HG03571 (cell line): Measurements from ENCODE around the gene BCL2.
A peak's percentile ranks its signal among the peaks of the same experiment; 100 is the strongest.

ENCODE experiments used
- ATAC-seq: cut with Tn5 transposase; IDR thresholded peaks from one replicate; pipeline ENCODE4 v1.9.1; 2021; ENCODE audit not compliant: unreplicated experiment

The BCL2 gene

GRCh38 chr18:63099091-63099840 lies 220.3 kb downstream of the BCL2 start:
- ATAC-seq: peak; percentile 2

DNA sequence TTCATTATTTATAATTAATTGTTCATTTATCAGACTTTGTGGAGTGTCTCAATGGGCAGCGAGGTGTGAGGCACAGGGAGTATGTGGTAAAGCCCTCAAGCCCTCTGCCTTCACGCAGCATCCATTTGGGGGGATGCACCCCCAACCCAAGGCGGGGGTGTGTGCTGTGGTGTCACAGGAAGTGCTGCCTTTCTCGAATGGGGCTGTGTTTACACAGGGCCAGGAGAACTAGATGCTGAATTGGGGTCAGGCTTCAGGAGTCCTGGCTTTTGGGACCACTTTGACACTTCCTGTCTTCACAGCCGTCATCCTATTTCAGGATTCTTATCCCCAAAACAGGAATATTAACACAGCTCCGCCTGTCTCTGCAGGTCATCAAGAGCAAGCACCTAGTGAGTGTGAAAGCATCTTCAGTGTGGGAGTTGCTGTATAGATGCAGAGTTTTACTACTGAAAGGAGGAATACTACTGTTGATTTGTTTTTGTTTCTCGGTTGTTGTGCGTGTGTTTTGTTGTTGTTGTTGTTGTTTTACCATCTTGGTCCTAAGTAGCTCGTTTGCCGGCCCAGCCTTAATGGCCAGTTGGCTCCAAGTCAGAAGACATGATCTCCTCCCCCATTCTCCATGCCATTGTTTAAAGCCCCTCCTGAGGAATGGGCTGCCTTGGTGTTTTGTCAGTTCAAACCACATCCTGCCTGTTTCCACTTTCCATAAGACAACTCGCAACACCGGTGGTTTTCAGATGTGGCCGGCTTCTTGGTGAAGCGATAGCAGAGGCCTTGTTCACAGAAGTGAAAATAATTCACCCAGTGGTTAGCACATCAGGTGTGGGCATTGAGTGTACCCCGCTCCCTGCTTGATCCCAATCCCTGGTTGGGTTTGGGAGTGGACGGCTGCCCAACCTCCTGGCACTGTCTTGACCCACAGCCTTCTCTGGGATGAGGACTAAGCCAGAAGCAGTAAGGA lies 221.3 kb downstream of the BCL2 start:
- peak; percentile 65 for ATAC-seq

DNA sequence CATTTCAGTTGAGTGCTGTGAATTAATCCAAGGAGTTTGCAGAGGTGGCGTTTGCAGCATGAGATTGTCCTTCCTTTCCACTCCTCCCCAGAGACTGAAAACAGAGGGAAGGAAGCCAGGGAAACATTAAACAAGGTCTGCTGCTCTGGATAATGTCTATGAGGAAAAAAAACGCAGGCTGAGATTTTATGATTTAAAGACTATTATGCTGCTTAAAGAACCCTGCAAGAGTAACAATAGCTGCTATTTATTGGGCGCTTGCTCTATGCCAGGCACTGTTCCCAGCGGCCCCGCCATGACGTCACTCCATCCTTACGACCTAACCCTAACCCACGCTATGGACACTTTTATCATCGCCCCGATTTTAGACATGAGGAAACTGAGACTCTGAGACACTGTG lies 222.4 kb downstream of the BCL2 start:
- no peak for ATAC-seq

DNA sequence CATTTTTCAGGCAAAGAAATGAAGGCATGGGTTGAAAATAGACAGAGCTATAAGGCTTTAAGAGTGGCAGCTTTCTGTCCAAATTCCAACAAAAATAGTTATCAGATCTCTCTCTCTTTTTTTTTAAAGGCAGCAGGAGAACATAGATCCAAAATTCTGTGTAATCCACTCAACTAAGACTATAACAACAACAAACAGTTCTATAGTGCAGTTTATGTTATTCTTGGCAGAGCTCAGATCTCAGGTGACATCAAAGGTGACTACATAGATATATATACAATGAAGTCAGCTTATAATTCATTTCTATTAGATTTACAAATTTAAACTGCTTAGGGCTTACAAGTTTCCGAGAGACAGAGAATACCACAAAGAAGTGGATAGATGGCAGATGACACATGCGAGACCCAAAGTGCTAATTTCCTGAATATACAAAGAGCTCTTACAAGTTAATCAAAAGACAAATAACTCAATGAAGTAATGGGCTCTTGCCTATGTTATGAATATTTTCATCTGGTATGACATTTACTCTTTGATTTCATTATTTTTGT lies 223.2 kb downstream of the BCL2 start:
- ATAC-seq: no peak

GRCh38 chr18:63095768-63096167 lies 223.8 kb downstream of the BCL2 start:
- no peak for ATAC-seq

DNA sequence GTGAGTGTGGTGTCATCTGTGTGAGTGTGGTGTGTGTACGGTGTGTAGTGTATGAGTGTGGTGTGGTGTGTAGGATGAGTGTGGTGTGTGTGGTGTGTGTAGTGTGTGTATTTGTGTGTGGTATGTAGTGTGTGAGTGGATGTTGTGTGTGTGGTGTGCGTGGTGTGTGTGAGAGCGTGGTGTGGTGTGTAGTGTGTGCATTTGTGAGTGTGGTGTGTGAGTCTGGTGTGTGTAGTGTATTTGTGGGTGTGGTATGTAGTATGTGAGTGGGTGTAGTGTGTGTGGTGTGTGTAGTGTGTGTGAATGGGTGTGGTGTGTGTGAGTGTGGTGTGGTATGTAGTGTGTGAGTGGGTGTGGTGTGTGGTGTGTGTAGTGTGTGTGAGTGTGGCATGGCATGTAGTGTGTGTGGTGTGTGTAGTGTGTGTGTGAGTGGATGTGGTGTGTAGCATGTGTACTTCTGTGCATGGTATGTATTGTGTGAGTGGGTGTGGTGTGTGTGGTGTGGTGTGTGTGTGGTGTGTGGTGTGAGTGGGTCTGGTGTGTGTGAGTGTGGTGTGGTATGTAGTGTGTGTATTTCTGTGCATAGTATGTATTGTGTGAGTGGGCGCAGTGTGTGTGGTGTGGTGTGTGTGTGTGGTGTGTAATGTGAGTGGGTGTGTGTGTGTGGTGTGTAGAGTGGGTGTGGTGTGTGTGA lies 227.8 kb downstream of the BCL2 start:
- ATAC-seq: no peak

DNA sequence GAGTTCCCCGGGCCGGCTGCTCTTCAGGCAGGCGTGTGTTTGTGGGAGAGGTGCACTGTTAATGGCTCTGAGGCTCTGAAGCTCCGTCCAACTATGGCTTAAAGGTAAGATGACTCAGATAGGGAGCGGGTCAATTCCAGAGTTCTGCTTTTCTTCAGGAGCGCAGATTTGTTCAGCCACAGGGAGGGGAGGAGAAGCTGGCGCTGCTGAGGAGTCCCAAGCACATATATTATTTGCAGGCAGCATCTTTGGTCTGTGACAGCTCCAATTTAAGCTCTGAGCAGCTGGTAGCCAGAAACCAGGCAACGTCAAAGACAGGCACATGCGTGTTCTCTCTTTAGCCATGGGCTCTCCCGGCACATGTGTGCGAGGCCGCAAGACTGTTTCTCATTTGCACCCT lies 229.2 kb downstream of the BCL2 start:
- no peak for ATAC-seq

DNA sequence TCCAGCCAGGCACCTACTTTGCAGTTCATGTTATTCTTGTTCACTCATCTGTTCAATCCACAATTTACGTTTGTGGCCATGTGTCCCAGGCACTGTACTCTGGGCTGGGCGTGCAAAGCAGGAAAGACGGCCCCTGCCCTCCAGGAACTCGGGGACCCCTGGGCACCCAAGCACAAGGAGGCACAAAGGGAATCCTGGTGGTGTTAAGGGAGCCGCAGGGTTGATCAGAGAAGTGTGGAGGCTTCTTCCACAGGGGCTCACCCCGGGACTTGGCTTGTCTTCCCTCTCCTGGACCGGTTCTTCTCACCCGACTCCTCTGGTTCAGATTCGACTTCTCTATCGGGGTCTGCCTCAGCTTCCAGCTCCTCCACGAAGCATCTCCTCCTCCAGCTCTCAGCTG lies 230.5 kb downstream of the BCL2 start:
- no peak for ATAC-seq

GRCh38 chr18:63088262-63088661 lies 231.3 kb downstream of the BCL2 start:
- ATAC-seq: no peak

DNA sequence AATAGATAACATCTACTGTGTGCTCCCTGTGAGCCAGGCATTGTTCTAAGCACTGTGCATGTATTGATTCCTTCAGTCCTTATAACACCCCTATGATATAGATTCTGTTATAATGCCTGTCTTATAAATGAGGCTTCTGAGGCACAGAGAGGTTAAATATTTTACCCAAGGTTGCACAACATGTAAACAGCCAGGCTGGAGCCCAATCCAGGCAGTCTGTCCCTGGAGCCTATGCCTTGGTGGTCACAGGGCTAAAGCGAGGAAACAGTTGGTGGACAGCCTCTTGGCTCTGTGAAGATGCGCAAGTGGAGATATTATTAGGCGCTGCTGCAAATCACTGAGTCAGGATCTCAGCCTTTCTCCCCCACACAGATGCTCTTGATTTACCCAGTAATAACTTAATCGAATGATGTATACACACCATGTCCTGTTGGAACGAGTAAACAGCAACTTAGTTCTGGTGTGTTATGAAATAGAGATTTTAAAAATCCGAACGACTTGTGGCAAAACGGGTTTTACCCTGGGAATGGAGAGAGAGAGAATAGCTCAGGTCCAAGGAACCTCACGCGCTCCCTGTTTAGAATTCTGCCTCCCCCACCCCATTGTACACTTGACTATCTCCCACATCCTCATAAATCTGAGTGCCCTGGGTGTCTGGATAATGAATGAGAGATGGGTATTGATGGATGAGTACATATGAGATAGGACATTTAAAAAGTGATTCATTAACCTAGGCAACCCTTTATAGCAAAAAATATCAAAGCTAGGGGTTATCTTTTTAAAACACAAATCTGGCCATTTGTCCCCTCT lies 231.9 kb downstream of the BCL2 start:
- no peak for ATAC-seq

GRCh38 chr18:63085611-63086010 lies 234.0 kb downstream of the BCL2 start:
- ATAC-seq: no peak

GRCh38 chr18:63084219-63084618 lies 235.3 kb downstream of the BCL2 start:
- no peak for ATAC-seq

DNA sequence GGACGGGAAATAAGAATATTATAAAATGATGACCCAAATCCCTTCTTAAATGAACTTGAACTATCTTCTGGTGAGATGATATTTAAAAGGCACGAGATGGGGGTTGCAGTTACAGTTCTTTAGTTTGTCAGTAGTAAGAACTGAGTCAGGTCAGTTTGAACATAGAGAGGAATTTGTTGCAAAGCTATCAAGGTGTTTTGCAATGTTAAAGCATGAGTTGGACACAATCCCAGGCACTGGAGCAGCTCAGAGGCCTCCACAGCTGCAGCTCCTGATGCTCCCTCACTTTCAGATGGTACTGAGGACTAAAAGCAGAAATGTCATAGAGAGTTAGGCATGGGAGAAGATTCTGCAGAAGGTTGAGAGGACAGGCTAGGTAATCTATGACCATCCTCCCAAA lies 236.0 kb downstream of the BCL2 start:
- no peak for ATAC-seq

- no peak for ATAC-seq
These were observed 236.5 kb downstream of the BCL2 start for GRCh38 chr18:63083020-63083531.

DNA sequence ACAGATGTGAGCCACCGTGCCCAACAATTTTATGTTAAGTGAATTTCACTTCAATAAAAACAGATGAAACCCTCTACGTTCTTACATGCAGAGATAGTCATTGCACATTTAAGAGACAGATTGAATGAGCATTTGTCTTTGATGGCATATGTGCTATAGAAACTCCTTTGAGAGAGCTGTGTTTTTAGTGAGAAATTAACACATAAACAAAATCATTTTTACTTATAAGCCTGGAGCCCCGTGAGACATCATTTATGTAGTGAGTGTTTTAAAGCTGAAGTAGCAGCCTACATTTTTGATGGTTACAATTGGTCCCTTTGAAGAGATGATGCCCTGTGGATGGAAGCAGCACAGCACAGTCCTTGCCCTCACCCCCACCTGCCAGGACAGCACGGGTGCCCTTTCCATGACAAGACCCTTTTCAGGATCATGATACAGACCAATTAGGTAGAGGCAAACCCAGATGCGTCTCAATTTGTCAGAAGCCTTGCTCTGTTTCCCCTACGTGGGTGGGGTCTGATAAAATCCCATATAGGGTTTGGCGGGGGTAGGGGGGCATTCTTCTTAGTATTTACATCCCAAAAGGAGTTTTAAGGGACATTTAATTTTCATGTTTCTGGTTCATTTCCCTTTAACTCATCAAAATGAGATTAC lies 237.1 kb downstream of the BCL2 start:
- no peak for ATAC-seq

DNA sequence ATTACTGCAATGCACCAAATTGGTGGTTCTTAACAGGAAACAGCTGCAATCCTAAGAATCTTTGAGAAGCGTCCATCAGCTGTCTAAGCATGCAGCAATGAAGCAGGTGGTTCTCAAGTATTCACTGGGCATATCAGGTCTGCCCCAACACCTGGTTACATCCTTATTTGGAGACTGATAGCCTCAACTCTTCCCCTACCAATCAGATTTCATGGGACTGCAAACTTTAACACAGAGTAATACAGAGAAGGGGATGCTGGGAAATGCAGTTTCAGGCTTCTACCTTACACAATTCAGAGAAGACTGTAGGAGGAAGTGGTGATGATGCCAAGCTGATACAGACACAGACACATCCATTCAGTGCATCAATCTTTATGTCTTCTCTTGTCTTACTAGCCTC lies 240.5 kb downstream of the BCL2 start:
- ATAC-seq: no peak

GRCh38 chr18:63078471-63078870 lies 241.1 kb downstream of the BCL2 start:
- peak; percentile 96 for ATAC-seq

GRCh38 chr18:63074981-63075404 lies 244.6 kb downstream of the BCL2 start:
- ATAC-seq: no peak

DNA sequence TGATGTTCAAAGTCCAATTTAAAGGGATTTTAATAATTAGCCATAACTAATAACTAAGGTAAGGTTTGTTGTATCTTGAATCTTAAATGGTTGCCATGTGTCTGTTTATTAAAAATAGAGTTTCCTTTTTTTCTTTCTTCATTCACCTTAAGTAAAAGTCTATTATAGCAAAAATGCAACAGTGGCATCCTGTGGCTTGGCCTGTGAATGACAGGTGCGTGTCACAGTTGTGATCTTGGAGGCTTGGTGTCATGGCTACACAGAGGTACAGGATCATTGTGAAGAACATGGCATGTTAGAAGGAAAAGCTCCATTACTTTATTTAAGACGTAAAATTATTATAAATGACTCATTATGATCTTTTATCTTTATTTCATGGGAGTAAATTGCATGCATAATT lies 246.1 kb downstream of the BCL2 start:
- peak; percentile 51 for ATAC-seq
